ENCODE data around the gene LINGO1. TPM values are rescaled to one million over a fixed set of nuclear protein-coding genes. Genes with fewer than 3 reads are reported as not detected.

Gene LINGO1
- total RNA-seq, 1 donor from 2014 or later: not detected

DNA sequence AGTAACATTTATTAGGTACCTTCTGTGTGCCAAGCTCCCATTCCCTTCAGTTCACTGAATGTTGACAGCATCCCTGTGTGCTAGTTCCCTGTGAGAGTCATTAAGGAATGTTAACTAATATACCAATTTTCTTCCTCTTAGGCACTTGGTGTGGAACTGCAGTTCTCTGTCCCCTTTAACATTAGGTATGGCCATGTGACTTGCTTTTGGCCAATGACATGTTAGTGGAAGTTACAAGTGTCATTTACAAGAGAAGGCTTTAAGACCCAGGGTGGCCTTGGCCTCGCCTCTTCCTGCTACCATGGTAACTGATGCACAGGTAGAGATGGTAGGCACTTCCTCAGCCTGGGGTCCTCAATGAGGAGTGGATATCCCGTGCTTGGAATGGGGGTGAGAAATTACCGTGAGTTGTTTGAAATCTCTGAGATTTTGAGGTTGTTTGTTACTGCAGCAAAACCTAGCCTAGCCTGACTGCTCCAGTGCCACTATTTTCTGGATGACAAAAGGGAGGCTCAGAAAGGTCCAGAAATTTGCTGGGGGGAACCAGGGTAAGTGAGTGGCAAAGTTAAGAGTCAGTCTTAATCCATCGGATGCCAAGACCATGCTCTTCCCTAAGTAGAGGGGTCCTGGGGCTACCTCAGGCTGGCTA lies 21.2 kb upstream of the LINGO1 start:
- DNase-seq (no peak), ATAC-seq (ENCODE audit: low read depth) (no peak)
- CTCF ChIA-PET: no interaction called here
- intact Hi-C loops (cut with micrococcal nuclease): no loop called here
- peaks cover 17% of the 10 kb centered on the region for H3K27me3 Mint-ChIP-seq
- no peaks in the 10 kb centered on the region for H3K36me3 Mint-ChIP-seq (ENCODE audit: low read depth)
- POLR2A ChIA-PET: no interaction called here
- no peak overlapping the region for H3K27ac Mint-ChIP-seq
- H3K4me3 Mint-ChIP-seq: no peak overlapping the region
- H3K9me3 Mint-ChIP-seq: peaks cover 4% of the 10 kb centered on the region
- H3K4me1 Mint-ChIP-seq: no peaks in the 10 kb centered on the region
- TF ChIP-seq, protein P1, sequence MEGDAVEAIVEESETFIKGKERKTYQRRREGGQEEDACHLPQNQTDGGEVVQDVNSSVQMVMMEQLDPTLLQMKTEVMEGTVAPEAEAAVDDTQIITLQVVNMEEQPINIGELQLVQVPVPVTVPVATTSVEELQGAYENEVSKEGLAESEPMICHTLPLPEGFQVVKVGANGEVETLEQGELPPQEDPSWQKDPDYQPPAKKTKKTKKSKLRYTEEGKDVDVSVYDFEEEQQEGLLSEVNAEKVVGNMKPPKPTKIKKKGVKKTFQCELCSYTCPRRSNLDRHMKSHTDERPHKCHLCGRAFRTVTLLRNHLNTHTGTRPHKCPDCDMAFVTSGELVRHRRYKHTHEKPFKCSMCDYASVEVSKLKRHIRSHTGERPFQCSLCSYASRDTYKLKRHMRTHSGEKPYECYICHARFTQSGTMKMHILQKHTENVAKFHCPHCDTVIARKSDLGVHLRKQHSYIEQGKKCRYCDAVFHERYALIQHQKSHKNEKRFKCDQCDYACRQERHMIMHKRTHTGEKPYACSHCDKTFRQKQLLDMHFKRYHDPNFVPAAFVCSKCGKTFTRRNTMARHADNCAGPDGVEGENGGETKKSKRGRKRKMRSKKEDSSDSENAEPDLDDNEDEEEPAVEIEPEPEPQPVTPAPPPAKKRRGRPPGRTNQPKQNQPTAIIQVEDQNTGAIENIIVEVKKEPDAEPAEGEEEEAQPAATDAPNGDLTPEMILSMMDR (IDR thresholded peaks at IDR 0.05): no peak

DNA sequence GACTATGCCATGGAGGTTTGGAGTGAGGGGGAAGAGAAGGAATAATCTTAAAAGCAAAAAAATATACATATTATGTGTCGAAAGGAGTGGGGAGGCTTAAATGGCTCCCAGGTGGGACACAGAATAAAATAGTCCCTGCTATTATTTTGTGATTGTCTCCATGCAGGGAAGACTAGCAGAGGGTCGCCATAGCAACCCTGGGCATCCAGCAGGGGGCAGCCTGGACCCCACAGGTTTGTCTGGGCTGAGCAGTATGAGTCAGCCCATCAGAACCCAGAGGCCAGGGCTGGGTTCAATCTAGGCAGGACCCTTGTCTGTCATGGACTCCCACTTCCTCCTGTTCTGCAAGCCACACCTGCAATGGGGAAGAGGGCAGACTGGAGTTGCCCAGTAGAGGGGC lies 17.6 kb upstream of the LINGO1 start:
- intact Hi-C loops (cut with micrococcal nuclease): no loop called here
- Mint-ChIP-seq H3K27me3 (peaks cover 20% of the 10 kb centered on the region), H3K9me3 (peaks cover 4% of the 10 kb centered on the region), H3K36me3 (ENCODE audit: low read depth) (no peaks in the 10 kb centered on the region), H3K4me3 (no peak overlapping the region), H3K27ac (no peak overlapping the region), H3K4me1 (no peaks in the 10 kb centered on the region)
- ATAC-seq (ENCODE audit: low read depth) (no peak), DNase-seq (no peak)
- ChIA-PET CTCF (no interaction called here), POLR2A (no interaction called here)
- TF ChIP-seq, protein P1 (IDR thresholded peaks at IDR 0.05): no peak

DNA sequence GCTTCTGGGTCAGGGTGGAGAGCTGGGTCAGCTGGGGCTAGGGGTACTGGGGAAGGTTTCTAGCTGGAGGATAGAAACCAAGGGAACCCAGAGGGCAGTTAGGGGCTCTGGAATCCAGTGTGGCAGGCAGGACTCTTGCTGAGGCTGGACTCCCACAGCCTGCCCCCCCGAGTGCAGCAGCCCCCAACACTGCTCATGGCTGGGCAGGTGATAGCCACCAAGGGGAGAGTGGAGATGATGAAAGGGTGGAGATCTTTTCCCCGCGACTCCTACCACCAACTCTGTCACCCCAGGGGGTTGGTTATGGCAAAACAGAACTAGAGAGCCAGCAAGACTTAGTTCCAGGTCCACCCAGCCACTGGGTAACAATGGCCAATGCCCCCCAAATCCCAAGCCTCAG lies 16.9 kb upstream of the LINGO1 start:
- ATAC-seq (ENCODE audit: low read depth) (no peak), DNase-seq (no peak)
- no peak overlapping the region for H3K4me3 Mint-ChIP-seq
- TF ChIP-seq, protein P1 (IDR thresholded peaks at IDR 0.05): no peak
- intact Hi-C loops (cut with micrococcal nuclease): no loop called here
- CTCF ChIA-PET: no interaction called here
- no peaks in the 10 kb centered on the region for H3K36me3 Mint-ChIP-seq (ENCODE audit: low read depth)
- peaks cover 4% of the 10 kb centered on the region for H3K9me3 Mint-ChIP-seq
- POLR2A ChIA-PET: no interaction called here
- no peak overlapping the region for H3K27ac Mint-ChIP-seq
- peaks cover 19% of the 10 kb centered on the region for H3K27me3 Mint-ChIP-seq
- no peaks in the 10 kb centered on the region for H3K4me1 Mint-ChIP-seq

DNA sequence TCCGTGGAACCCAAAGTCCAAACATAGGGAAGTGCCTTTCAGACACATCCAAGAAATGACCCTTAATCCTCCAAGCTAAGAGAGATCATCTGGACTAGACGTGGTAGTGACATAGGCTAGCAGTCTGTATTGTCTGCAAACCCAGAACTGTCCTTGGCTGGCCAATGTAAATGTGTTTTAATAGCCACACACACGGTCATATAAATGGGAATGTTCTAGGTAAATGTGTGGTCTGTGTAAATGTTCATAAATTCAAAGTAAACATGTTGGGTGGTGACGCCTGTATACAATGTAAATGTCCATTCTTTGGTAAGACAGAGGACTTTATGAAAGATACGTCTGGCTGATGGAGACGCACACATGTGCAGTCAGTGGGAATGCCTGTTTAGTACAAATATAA lies 16.3 kb upstream of the LINGO1 start:
- Mint-ChIP-seq H3K36me3 (ENCODE audit: low read depth) (no peaks in the 10 kb centered on the region), H3K4me1 (no peaks in the 10 kb centered on the region), H3K27me3 (peaks cover 17% of the 10 kb centered on the region), H3K27ac (no peak overlapping the region), H3K4me3 (no peak overlapping the region), H3K9me3 (peaks cover 2% of the 10 kb centered on the region)
- ChIA-PET CTCF (no interaction called here), POLR2A (no interaction called here)
- TF ChIP-seq, protein P1 (IDR thresholded peaks at IDR 0.05): no peak
- no peak for ATAC-seq (ENCODE audit: low read depth)
- no peak for DNase-seq
- intact Hi-C loops (cut with micrococcal nuclease): no loop called here

DNA sequence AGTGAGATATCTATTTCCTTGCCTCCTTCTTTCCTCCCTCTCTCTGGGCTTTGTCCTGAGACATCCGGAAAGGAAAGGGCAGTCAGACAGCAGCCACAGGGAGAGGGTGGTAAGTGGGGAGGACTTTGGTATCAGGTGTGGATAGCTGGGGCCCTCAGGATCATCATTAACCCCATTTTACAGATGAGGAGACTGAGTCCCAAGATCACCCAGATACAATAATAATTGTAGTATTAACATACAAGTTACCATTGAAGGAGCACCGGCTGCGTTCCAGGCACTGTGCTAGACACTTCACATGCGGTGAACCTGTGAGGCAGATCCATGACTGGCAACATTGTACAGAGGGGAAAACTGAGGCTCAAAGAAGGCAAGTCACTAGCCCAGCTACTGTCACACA lies 15.2 kb upstream of the LINGO1 start:
- POLR2A ChIA-PET: no interaction called here
- Mint-ChIP-seq H3K9me3 (no peaks in the 10 kb centered on the region), H3K27ac (no peak overlapping the region), H3K36me3 (ENCODE audit: low read depth) (no peaks in the 10 kb centered on the region), H3K27me3 (peaks cover 14% of the 10 kb centered on the region), H3K4me1 (no peaks in the 10 kb centered on the region), H3K4me3 (no peak overlapping the region)
- intact Hi-C loops (cut with micrococcal nuclease): no loop called here
- ATAC-seq (ENCODE audit: low read depth) (no peak), DNase-seq (no peak)
- TF ChIP-seq, protein P1 (IDR thresholded peaks at IDR 0.05): no peak
- CTCF ChIA-PET: no interaction called here
